Suprapubic skin (tissue), 4 donors: ENCODE data around the gene DSTN. TPM values are rescaled to one million over a fixed set of nuclear protein-coding genes. Genes with fewer than 3 reads are reported as not detected.
A peak's percentile ranks its signal among the peaks of the same experiment; 100 is the strongest.

ENCODE experiments used
- DNase-seq, 2 donors: peaks; one replicate each; pipeline ENCODE4 v3.0.0-alpha.2; 2019; ENCODE audit warnings: low spot score in 2 of 2
- H3K27ac ChIP-seq: fragments of 200-600 bp; sonication (generic); one replicate; pipeline ENCODE4 v1.5.1; 2019
- H3K27me3 ChIP-seq: fragments of 200-600 bp; sonication (generic); one replicate; pipeline ENCODE4 v1.5.1; 2019
- H3K36me3 ChIP-seq: fragments of 200-600 bp; sonication (generic); one replicate; pipeline ENCODE4 v1.5.1; 2019
- H3K4me1 ChIP-seq: fragments of 200-600 bp; sonication (generic); one replicate; pipeline ENCODE4 v1.5.1; 2019
- H3K4me3 ChIP-seq: fragments of 200-600 bp; sonication (generic); one replicate; pipeline ENCODE4 v1.5.1; 2019; ENCODE audit warnings: mild to moderate bottlenecking
- H3K9me3 ChIP-seq: fragments of 200-600 bp; sonication (generic); one replicate; pipeline ENCODE4 v1.5.1; 2019
- EP300 ChIP-seq: sonication (generic); formaldehyde crosslinking; IDR thresholded peaks from one replicate; pipeline ENCODE4 v1.6.1; 2017; ENCODE audit warnings: antibody characterized with exemption
- POLR2A ChIP-seq, 2 donors: fragments of 450-650 bp; IDR thresholded peaks; one replicate each; pipeline ENCODE4 v1.6.1; 2017; ENCODE audit warnings: antibody characterized with exemption in 2 of 2, mild to moderate bottlenecking in 2 of 2, moderate library complexity in 2 of 2
- POLR2AphosphoS5 ChIP-seq, 3 donors: sonication (generic); formaldehyde crosslinking; IDR thresholded peaks; one replicate each; pipeline ENCODE4 v1.6.1; 2017; ENCODE audit warnings: antibody characterized with exemption in 3 of 3
- WGBS: methylation state at CpG from one replicate; pipeline ENCODE4 v1.1.5; 2018; 5-methylcytosine and 5-hydroxymethylcytosine counted together
- total RNA-seq, 4 donors: library from RNA; depleted of rRNA; stranded (reverse); fragments of >200 nt; gene quantifications; one replicate each; pipeline ENCODE4 v1.1.0, GENCODE V29; 2016
- TF ChIP-seq, protein P1 (sequence below), 2 donors: fragments of 200-600 bp in 1 of 2; fragments of 450-650 bp in 1 of 2; sonication (generic) in 1 of 2; IDR thresholded peaks; one replicate each; pipeline ENCODE4 v1.5.1; 2016 to 2019; ENCODE audit warnings: antibody characterized with exemption in 2 of 2, mild to moderate bottlenecking in 1 of 2, moderate library complexity in 1 of 2

Gene DSTN
- total RNA-seq, 4 donors from 2014 or later, result 186 to 301 (median 258) TPM

DNA sequence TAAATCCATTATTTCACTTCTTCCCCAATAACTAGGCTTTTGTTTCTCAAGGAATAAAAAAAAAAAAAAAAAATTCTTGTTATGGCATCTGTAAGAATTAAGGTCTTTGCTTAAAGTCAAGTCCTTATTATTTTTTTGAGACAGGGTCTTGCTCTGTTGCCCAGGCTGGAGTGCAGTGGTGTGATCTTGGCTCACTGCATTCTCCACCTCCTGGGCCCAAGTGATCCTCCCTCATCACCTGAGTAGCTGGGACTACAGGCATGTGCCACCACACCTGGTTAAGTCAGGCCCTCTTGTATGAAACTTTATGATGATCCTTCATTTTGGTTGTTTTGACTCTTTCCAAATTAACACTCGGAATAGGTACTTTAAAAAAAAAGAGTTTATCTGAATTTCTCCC is 17.3 kb downstream of the DSTN start:
- H3K27ac ChIP-seq, result no peak overlapping the region
- no peaks in the 10 kb centered on the region for H3K27me3 ChIP-seq
- H3K4me1 ChIP-seq, result peaks cover 65% of the 10 kb centered on the region
- H3K9me3 ChIP-seq, result no peaks in the 10 kb centered on the region
- DNase-seq, result no peak
- H3K4me3 ChIP-seq, result no peak overlapping the region
- TF ChIP-seq, protein P1, sequence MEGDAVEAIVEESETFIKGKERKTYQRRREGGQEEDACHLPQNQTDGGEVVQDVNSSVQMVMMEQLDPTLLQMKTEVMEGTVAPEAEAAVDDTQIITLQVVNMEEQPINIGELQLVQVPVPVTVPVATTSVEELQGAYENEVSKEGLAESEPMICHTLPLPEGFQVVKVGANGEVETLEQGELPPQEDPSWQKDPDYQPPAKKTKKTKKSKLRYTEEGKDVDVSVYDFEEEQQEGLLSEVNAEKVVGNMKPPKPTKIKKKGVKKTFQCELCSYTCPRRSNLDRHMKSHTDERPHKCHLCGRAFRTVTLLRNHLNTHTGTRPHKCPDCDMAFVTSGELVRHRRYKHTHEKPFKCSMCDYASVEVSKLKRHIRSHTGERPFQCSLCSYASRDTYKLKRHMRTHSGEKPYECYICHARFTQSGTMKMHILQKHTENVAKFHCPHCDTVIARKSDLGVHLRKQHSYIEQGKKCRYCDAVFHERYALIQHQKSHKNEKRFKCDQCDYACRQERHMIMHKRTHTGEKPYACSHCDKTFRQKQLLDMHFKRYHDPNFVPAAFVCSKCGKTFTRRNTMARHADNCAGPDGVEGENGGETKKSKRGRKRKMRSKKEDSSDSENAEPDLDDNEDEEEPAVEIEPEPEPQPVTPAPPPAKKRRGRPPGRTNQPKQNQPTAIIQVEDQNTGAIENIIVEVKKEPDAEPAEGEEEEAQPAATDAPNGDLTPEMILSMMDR (IDR thresholded peaks at IDR 0.05), result no peak
- TF ChIP-seq EP300 (no peak), POLR2AphosphoS5 (IDR thresholded peaks at IDR 0.05) (no peak), POLR2A (IDR thresholded peaks at IDR 0.05) (no peak)
- peaks cover 3% of the 10 kb centered on the region for H3K36me3 ChIP-seq
- 91% methylated on average over 1 of the region's 1 CpG for WGBS

DNA sequence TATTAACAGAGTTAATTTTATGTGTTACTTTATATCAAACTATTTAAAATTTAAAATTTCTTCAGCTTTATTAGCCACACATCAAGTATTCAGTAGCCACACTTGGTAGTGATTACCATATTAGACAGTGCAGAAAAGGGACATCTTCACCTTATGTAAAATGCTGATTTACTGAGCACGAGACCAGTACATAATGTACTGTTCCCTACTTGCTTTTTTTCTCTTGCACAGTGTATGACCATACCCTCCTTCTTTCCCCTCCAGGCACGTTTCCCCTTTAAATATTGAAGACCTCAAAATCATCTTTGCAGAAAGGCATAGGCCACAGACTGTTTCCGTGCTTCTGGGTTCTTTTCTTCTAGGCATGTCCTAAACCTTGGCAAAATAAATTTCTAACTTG is 17.9 kb downstream of the DSTN start:
- no peaks in the 10 kb centered on the region for H3K27me3 ChIP-seq
- whole genome bisulfite sequencing, result 60% methylated on average over 3 of the region's 3 CpGs
- peaks cover 3% of the 10 kb centered on the region for H3K36me3 ChIP-seq
- H3K4me1 ChIP-seq, result peaks cover 64% of the 10 kb centered on the region
- no peak for DNase-seq
- TF ChIP-seq POLR2A (IDR thresholded peaks at IDR 0.05), result no peak
- no peak for TF ChIP-seq POLR2AphosphoS5 (IDR thresholded peaks at IDR 0.05)
- TF ChIP-seq, protein P1 (IDR thresholded peaks at IDR 0.05), result no peak
- no peak for TF ChIP-seq EP300
- H3K27ac ChIP-seq, result no peak overlapping the region
- no peak overlapping the region for H3K4me3 ChIP-seq
- H3K9me3 ChIP-seq, result no peaks in the 10 kb centered on the region

DNA sequence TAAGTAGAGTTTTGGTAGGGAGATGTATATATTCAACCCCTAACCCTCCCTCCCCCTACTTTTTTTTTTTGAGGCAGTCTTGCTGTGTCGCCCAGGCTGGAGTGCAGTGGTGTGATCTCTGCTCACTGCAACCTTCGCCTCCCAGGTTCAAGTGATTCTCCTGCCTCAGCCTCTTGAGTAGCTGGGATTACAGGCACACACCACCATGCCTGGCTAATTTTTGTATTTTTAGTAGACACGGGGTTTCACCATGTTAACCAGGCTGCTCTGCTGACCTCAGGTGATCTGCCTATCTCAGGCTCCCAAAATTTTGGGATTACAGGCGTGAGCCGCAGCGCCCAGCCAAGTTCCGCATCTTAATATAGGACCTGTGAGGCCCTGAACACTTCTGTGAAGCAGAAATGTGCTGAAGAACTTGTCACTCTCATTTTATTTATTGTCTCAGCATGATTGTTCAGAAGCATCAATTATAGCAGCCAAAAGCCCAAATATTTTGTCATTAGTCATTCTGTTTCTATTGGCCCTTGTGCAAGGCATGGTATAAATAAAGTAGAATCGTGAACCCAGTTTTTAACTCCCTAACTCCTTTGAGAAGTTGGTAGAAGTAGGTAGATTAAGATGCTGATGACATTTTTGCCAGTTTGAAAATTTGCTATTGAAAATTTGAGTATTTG is 19.4 kb downstream of the DSTN start:
- peaks cover 72% of the 10 kb centered on the region for H3K4me1 ChIP-seq
- no peaks in the 10 kb centered on the region for H3K9me3 ChIP-seq
- H3K4me3 ChIP-seq, result no peak overlapping the region
- WGBS, result 56% methylated on average over 8 of the region's 8 CpGs
- H3K27me3 ChIP-seq, result no peaks in the 10 kb centered on the region
- peaks cover 3% of the 10 kb centered on the region for H3K36me3 ChIP-seq
- H3K27ac ChIP-seq, result no peak overlapping the region
- no peak for DNase-seq
- TF ChIP-seq POLR2A (IDR thresholded peaks at IDR 0.05) (no peak), POLR2AphosphoS5 (IDR thresholded peaks at IDR 0.05) (no peak), EP300 (no peak)
- TF ChIP-seq, protein P1 (IDR thresholded peaks at IDR 0.05), result no peak

GRCh38 chr20:17590245-17590644 is 20.4 kb downstream of the DSTN start:
- Histone ChIP-seq H3K27me3 (no peaks in the 10 kb centered on the region), H3K4me3 (no peak overlapping the region), H3K9me3 (no peaks in the 10 kb centered on the region), H3K27ac (no peak overlapping the region), H3K36me3 (peaks cover 3% of the 10 kb centered on the region), H3K4me1 (peaks cover 76% of the 10 kb centered on the region)
- 50% methylated on average over 1 of the region's 1 CpG for whole genome bisulfite sequencing
- TF ChIP-seq POLR2A (IDR thresholded peaks at IDR 0.05) (no peak), POLR2AphosphoS5 (IDR thresholded peaks at IDR 0.05) (no peak), EP300 (no peak)
- TF ChIP-seq, protein P1 (IDR thresholded peaks at IDR 0.05), result no peak
- no peak for DNase-seq

- Histone ChIP-seq H3K4me3 (no peak overlapping the region), H3K27me3 (no peaks in the 10 kb centered on the region), H3K4me1 (peaks cover 69% of the 10 kb centered on the region), H3K9me3 (no peaks in the 10 kb centered on the region), H3K27ac (peak overlapping the region; percentile 52), H3K36me3 (peaks cover 3% of the 10 kb centered on the region)
- DNase-seq, result no peak
- no peak for TF ChIP-seq POLR2AphosphoS5 (IDR thresholded peaks at IDR 0.05)
- TF ChIP-seq, protein P1 (IDR thresholded peaks at IDR 0.05), result no peak
- TF ChIP-seq POLR2A (IDR thresholded peaks at IDR 0.05), result no peak
- TF ChIP-seq EP300, result no peak
- WGBS, result 92% methylated on average over 4 of the region's 4 CpGs
These were observed 24.0 kb downstream of the DSTN start for GRCh38 chr20:17593902-17594301.
